BJ (cell line): ENCODE results near the gene EPAS1. TPM values are rescaled to one million over a fixed set of nuclear protein-coding genes. Genes with fewer than 3 reads are reported as not detected.

Source experiments
- CTCF ChIA-PET: fragments of 350-600 bp; formaldehyde crosslinking; extraction: SDS; loops from one replicate; lab custom pipeline; 2021; ENCODE audit warnings: antibody characterized with exemption, inconsistent platforms; lab: Yijun Ruan, JAX
- POLR2A ChIA-PET: fragments of 300-600 bp; sonication (Branson Sonifier 250); formaldehyde crosslinking; extraction: SDS; loops from one replicate; lab custom pipeline; 2021; ENCODE audit warnings: antibody characterized with exemption; lab: Charles Lee
- DNase-seq: peaks from one replicate; pipeline ENCODE4 v3.0.0-alpha.2; 2011; ENCODE audit warnings: low read depth
- H3K27me3 ChIP-seq: 2 replicates; pipeline ENCODE4 v1.6.0; 2011; ENCODE audit warnings: low read length; ENCODE audit not compliant: control insufficient read depth, insufficient read depth
- H3K36me3 ChIP-seq: 2 replicates; pipeline ENCODE4 v1.5.1; 2011; ENCODE audit warnings: low read length; ENCODE audit not compliant: control insufficient read depth, insufficient read depth
- H3K4me3 ChIP-seq: 2 replicates; pipeline ENCODE4 v1.5.1; 2011; ENCODE audit warnings: low read depth, mild to moderate bottlenecking, control low read depth, low read length
- CTCF ChIP-seq: IDR thresholded peaks from 2 replicates; pipeline ENCODE4 v1.5.1; 2011; ENCODE audit warnings: low read depth, mild to moderate bottlenecking, control low read depth, inconsistent platforms, low read length, moderate library complexity; ENCODE audit not compliant: insufficient read depth
- polyA plus RNA-seq: library from polyadenylated mRNA; depleted of rRNA; stranded (reverse); fragments of >200 nt; gene quantifications from 2 replicates; pipeline ENCODE4 v1.2.3, GENCODE V29; 2011

EPAS1 gene
- polyA plus RNA-seq, 1 experiment = 531 TPM

DNA sequence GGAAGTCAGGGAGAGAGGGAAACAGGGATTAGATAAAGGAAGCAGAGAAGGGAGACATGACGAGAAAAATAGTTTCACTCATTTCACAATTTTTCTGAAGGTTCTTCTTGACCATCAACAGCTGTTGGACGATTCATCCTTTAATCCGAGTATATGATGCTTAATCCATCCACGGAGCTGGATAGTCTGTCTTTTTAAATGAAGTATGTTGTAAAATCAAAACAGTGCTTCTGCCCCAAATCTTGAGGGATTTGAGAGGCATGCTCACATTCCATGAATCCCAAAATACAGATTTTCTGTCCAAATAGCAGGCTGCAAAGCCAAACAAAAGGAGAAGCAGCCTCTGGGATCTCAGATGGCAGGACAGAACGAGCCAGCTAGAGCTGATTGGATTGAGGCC is 47.5 kb downstream of the EPAS1 start:
- peaks cover 18% of the 10 kb centered on the region for H3K36me3 ChIP-seq
- no peak for TF ChIP-seq CTCF
- CTCF ChIA-PET = interaction anchor here (0.5 to 0.7 kb wide), 2 partner anchors 10 to 48 kb away, joined by 3 read pairs; partner anchors contain the start of gene EPAS1
- POLR2A ChIA-PET = no interaction called here
- no peak overlapping the region for H3K4me3 ChIP-seq
- H3K27me3 ChIP-seq = no peaks in the 10 kb centered on the region
- DNase-seq = no peak

- H3K27me3 ChIP-seq = no peaks in the 10 kb centered on the region
- H3K36me3 ChIP-seq = peaks cover 20% of the 10 kb centered on the region
- no peak overlapping the region for H3K4me3 ChIP-seq
- TF ChIP-seq CTCF = no peak
- no peak for DNase-seq
- CTCF ChIA-PET = interaction anchor here (1.1 to 1.4 kb wide), 2 partner anchors 20 to 352 kb away, joined by 3 read pairs; no protein-coding TSS in a partner anchor
- POLR2A ChIA-PET = interaction anchor here (0.5 kb wide), 1 partner anchor 544 kb away, joined by 3 read pairs; no protein-coding TSS in a partner anchor
Observed at GRCh38 chr2:46345775-46346174, 48.6 kb downstream of the EPAS1 start.

GRCh38 chr2:46346719-46347118 is 49.5 kb downstream of the EPAS1 start:
- TF ChIP-seq CTCF = no peak
- Histone ChIP-seq H3K27me3 (no peaks in the 10 kb centered on the region), H3K4me3 (no peak overlapping the region), H3K36me3 (peaks cover 21% of the 10 kb centered on the region)
- ChIA-PET CTCF (interaction anchor here (1.4 kb wide), 1 partner anchor 353 kb away, joined by 3 read pairs; no protein-coding TSS in a partner anchor), POLR2A (no interaction called here)
- DNase-seq = no peak

DNA sequence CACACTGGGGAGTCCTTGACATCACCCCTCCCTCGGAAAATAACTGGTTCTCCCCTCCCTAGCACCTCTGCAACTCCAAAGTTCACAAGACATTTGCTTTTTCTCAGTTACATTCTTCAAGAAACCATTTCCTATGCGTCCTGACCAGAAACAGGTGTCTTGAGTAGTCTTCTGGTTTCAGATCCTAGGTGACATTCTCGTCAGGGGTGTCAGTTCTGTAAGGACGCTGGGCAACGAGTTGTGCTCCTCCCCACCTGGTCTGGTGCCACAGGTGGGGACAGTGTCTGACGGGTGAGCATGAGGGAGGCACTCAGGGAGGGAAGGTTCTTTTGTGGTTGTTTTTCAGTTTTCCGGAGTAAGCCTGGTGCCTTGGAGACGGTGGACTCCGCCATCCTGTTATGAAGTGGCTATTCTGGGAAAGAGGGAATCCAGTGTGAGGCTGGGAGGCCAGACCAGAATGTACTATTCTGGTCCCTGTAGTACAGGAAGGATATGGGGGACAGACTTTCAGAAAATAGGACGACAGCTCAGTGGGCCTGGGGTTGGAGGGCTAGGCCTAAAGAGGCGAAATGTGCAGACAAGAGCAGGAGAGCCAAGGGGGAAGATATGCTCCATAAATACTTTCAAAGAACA is 50.6 kb downstream of the EPAS1 start:
- no peak overlapping the region for H3K4me3 ChIP-seq
- H3K27me3 ChIP-seq = no peaks in the 10 kb centered on the region
- no peak for DNase-seq
- TF ChIP-seq CTCF = no peak
- ChIA-PET CTCF (no interaction called here), POLR2A (no interaction called here)
- H3K36me3 ChIP-seq = peaks cover 26% of the 10 kb centered on the region

DNA sequence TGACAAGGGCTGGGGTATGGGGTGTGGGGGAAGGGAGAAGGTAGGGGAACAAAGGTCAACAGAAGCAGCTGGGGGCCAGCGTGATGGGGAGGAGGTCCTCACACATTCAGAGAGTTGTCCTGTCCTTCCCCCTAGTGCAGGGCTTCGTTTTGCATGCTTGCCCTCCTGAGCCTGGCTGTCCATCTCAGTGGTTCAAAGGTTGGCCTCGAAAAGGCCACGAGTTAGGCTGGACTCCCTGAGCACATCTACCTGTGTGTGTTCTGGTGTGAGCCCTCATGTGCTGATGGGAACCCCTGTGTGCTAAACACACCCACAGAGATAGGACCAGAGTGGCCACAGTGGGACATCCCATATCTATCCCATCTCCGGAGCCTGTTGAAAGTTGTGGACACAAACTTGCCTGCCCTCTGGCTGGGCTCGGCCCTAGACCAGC is 51.9 kb downstream of the EPAS1 start:
- DNase-seq = no peak
- Histone ChIP-seq H3K36me3 (peaks cover 33% of the 10 kb centered on the region), H3K4me3 (no peak overlapping the region), H3K27me3 (no peaks in the 10 kb centered on the region)
- ChIA-PET POLR2A (no interaction called here), CTCF (interaction anchor here (1.1 kb wide), 1 partner anchor 14 kb away, joined by 5 read pairs; no protein-coding TSS in a partner anchor)
- TF ChIP-seq CTCF = no peak
